Nephron progenitor cell (in vitro differentiated cells): Measurements from ENCODE around the gene FOXP1.
A peak's percentile ranks its signal among the peaks of the same experiment; 100 is the strongest.

Experiments
- DNase-seq: peaks from one replicate; pipeline ENCODE4 v3.0.0; 2021
- H3K27ac Mint-ChIP-seq: 2 replicates; pipeline ENCODE4 v1.8.0; 2021; ENCODE audit warnings: mild to moderate bottlenecking, moderate library complexity, mixed read lengths
- H3K27me3 Mint-ChIP-seq: 2 replicates; pipeline ENCODE4 v1.8.0; 2021; ENCODE audit warnings: mild to moderate bottlenecking, low read depth, mixed read lengths; ENCODE audit not compliant: poor library complexity
- H3K36me3 Mint-ChIP-seq: 2 replicates; pipeline ENCODE4 v1.8.0; 2021; ENCODE audit warnings: low read depth, mixed read lengths
- H3K4me1 Mint-ChIP-seq: 2 replicates; pipeline ENCODE4 v1.8.0; 2021; ENCODE audit warnings: mixed read lengths
- H3K4me3 Mint-ChIP-seq: 2 replicates; pipeline ENCODE4 v1.8.0; 2021; ENCODE audit warnings: mild to moderate bottlenecking, moderate library complexity, mixed read lengths
- H3K9me3 Mint-ChIP-seq: 2 replicates; pipeline ENCODE4 v1.8.0; 2021; ENCODE audit warnings: mild to moderate bottlenecking, moderate library complexity, mixed read lengths
- TF ChIP-seq, protein P1 (sequence below): fragments of 200-600 bp; sonication (generic); IDR thresholded peaks from 2 replicates; pipeline ENCODE4 v1.5.0; 2021; ENCODE audit warnings: antibody characterized with exemption

The FOXP1 gene

DNA sequence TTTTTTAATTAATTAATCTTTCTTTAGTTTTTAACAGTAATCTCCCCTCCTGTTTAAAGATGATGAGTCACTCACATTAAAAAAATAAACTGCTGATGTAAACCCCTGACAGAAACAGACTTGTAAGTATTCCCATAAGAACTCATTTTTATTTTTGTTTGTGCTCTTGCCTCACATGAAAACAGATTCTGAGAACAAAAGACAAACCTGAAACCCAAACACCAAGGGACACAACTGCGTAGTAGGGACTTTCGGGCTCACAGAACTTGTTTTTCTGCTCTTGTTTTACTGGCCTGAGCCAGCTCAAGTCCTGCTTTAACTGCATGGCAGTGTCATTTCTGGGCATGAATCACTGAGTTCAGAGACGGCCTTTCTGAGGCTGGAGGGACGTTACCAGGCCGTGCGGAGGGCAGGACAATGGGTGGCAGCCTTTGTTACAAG, 600.8 kb downstream of the FOXP1 start:
- Mint-ChIP-seq H3K4me1 (peaks cover 58% of the 10 kb centered on the region), H3K9me3 (no peaks in the 10 kb centered on the region), H3K27me3 (peaks cover 4% of the 10 kb centered on the region), H3K36me3 (peaks cover 85% of the 10 kb centered on the region), H3K4me3 (peak overlapping the region; percentile 29), H3K27ac (peak overlapping the region; percentile 97)
- peak; percentile 11 for DNase-seq
- TF ChIP-seq, protein P1, sequence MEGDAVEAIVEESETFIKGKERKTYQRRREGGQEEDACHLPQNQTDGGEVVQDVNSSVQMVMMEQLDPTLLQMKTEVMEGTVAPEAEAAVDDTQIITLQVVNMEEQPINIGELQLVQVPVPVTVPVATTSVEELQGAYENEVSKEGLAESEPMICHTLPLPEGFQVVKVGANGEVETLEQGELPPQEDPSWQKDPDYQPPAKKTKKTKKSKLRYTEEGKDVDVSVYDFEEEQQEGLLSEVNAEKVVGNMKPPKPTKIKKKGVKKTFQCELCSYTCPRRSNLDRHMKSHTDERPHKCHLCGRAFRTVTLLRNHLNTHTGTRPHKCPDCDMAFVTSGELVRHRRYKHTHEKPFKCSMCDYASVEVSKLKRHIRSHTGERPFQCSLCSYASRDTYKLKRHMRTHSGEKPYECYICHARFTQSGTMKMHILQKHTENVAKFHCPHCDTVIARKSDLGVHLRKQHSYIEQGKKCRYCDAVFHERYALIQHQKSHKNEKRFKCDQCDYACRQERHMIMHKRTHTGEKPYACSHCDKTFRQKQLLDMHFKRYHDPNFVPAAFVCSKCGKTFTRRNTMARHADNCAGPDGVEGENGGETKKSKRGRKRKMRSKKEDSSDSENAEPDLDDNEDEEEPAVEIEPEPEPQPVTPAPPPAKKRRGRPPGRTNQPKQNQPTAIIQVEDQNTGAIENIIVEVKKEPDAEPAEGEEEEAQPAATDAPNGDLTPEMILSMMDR = no peak

DNA sequence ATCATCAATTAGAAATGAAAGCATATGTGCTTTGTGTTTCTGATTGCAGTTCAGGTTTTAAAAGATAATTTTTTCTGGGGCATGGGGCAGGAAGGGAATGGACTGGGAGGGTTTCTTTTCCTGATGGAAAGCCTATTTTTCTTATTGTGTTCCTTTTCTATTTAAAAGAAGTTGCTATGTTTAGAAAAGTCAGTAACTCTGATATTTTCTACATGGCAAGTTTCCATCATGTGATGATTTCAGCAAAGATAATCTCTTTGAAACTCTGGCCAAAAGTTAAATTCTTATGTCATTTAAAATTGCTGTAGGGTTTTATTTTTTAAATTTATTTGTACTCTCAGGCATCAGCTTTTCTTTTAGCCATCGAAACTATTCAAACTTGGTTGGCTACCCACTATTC, 601.2 kb downstream of the FOXP1 start:
- H3K9me3 Mint-ChIP-seq = no peaks in the 10 kb centered on the region
- H3K4me1 Mint-ChIP-seq = peaks cover 61% of the 10 kb centered on the region
- H3K36me3 Mint-ChIP-seq = peaks cover 84% of the 10 kb centered on the region
- TF ChIP-seq, protein P1 = no peak
- H3K27ac Mint-ChIP-seq = peak overlapping the region; percentile 91
- no peak overlapping the region for H3K4me3 Mint-ChIP-seq
- peaks cover 4% of the 10 kb centered on the region for H3K27me3 Mint-ChIP-seq
- no peak for DNase-seq

DNA sequence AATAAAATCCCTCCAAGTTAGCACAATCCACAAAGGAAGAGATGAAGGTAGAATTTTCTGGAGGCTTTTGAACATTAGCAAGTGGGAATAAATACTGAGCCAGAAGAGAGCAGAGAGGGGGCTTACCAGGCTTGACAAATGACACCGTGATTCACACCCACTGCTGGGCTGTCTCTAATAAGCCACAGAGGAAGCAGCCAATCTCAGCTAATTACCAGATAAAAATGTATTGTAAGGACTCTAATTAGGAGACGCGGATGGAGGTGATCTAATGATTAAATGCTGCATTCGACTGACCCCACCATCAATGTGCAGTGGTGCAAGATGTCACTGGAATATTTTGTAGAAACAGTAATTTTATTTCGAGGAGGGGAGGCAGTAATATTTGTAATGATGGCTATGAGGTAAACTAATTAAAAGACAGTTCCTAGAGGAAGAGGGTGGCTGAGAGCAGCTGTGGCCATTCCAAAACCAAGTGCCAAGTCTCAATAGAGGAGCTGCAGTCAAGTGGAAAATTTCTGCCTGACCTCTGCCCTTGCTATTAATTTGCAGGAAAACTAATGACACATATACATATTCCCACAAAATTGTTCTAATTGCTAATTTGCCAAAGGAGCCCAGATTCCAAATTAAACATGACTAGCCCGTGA, 602.2 kb downstream of the FOXP1 start:
- H3K9me3 Mint-ChIP-seq = no peaks in the 10 kb centered on the region
- no peak for DNase-seq
- H3K36me3 Mint-ChIP-seq = peaks cover 82% of the 10 kb centered on the region
- peaks cover 4% of the 10 kb centered on the region for H3K27me3 Mint-ChIP-seq
- TF ChIP-seq, protein P1 = no peak
- H3K4me3 Mint-ChIP-seq = peak overlapping the region; percentile 54
- peak overlapping the region; percentile 91 for H3K27ac Mint-ChIP-seq
- peaks cover 61% of the 10 kb centered on the region for H3K4me1 Mint-ChIP-seq

DNA sequence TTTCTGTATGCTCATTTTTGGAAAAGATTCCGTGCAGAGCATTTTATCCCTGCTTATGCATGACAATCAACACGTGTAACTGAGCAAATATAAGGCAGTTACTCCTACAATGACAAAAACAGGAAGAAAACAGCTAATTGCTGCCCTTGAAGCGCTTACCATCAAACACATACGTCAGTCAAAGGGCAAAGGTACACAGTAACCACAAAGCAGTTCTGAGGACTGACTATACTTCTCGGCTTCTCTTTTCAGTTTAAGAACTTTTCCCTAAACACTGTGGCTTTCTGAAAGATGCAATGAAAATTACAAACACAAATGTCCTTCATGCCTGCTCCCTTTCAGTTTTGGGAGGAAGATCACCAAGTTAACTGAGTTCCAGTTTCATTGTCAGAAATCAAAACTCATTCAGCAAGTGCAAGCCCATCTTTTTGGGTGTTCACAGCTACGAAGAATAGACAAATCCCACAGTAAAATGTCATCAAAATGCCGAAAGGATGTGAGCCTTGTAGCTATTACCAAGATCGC, 602.8 kb downstream of the FOXP1 start:
- TF ChIP-seq, protein P1 = no peak
- Mint-ChIP-seq H3K27ac (peak overlapping the region; percentile 91), H3K4me3 (peak overlapping the region; percentile 54), H3K27me3 (peaks cover 4% of the 10 kb centered on the region), H3K36me3 (peaks cover 82% of the 10 kb centered on the region), H3K9me3 (no peaks in the 10 kb centered on the region), H3K4me1 (peaks cover 61% of the 10 kb centered on the region)
- DNase-seq = no peak

DNA sequence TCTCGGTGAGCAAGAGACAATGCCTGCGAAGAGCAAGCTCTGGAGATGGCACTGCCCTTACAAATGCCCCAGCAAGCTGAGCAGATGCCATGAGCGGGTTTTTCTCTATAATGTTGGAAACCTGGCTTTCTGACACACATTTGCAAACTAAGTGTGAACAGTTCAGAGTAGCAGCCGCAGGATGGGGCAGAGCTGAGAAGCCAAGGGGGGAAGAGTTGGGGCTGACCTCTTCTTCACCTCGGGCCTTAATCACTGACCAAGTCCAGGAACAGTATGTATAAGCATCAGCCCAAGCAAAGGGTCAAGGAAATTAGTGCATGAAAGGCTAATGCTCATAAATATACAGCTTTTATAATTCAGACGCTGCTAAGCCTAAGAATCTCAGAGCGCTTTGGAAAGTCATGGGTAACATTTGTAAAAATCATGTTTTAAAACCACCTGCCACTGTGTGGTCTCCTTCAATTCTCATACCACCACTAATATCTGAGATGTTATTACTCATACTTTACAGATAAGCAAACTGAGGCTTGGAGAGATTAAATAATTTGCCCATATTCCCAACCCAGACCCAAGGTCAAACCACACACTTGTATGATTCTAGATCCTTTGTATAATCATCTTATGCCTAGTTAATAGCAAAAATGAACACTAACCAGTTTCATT, 603.4 kb downstream of the FOXP1 start:
- DNase-seq = no peak
- Mint-ChIP-seq H3K27me3 (peaks cover 4% of the 10 kb centered on the region), H3K27ac (peak overlapping the region; percentile 22), H3K4me3 (no peak overlapping the region), H3K9me3 (no peaks in the 10 kb centered on the region), H3K36me3 (peaks cover 85% of the 10 kb centered on the region), H3K4me1 (peaks cover 61% of the 10 kb centered on the region)
- TF ChIP-seq, protein P1 = no peak
